ENCODE data around the gene MTHFD2. TPM values are rescaled to one million over a fixed set of nuclear protein-coding genes. Genes with fewer than 3 reads are reported as not detected.
"Not testable (repeated sequence)": the region's sequence is repeated elsewhere in the genome, so short reads cannot be mapped to it uniquely, and the experiment has no call there.

MTHFD2 gene
- polyA plus RNA-seq, 1 donor from 2014 or later: 6.0 TPM

DNA sequence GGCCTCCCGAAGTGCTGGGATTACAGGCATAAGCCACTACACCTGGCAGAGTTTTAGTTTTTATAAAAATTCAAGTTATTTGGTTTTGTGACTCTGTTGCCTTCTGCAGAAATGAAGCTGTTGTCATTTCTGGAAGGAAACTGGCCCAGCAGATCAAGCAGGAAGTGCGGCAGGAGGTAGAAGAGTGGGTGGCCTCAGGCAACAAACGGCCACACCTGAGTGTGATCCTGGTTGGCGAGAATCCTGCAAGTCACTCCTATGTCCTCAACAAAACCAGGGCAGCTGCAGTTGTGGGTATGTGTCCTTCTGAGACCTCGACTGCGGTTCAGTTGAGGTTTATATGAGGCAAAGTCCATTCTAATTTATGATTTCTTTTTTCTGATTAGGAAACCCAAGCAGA lies 7.2 kb downstream of the MTHFD2 start:
- H3K4me1 Mint-ChIP-seq: peaks cover 22 to 41% (median 27%) of the 10 kb centered on the region in 3 donors
- peak overlapping the region; percentile 58 to 93 (median 87) for H3K27ac Mint-ChIP-seq
- peak overlapping the region; percentile 50 to 92 (median 58) for H3K4me3 Mint-ChIP-seq

GRCh38 chr2:74206180-74206688 lies 7.8 kb downstream of the MTHFD2 start:
- Mint-ChIP-seq H3K36me3 (peaks cover 11% of the 10 kb centered on the region), H3K27ac (peak overlapping the region; percentile 58 to 93 (median 87)), H3K4me1 (peaks cover 20 to 35% (median 27%) of the 10 kb centered on the region in 3 donors), H3K9me3 (no peaks in the 10 kb centered on the region), H3K4me3 (peak overlapping the region; percentile 57 to 92 (median 60)), H3K27me3 (no peaks in the 10 kb centered on the region)

More for the DNA sequence above, 7.2 kb downstream of the MTHFD2 start:
- Mint-ChIP-seq H3K9me3 (no peaks in the 10 kb centered on the region), H3K36me3 (peaks cover 9% of the 10 kb centered on the region), H3K27me3 (no peaks in the 10 kb centered on the region)

GRCh38 chr2:74212702-74213410 lies 14.4 kb downstream of the MTHFD2 start:
- Mint-ChIP-seq H3K27me3 (no peaks in the 10 kb centered on the region), H3K4me3 (no peak overlapping the region), H3K36me3 (peaks cover 10% of the 10 kb centered on the region), H3K4me1 (peaks cover 0 to 8% (median 5%) of the 10 kb centered on the region in 3 donors), H3K27ac (peak overlapping the region in 1 of 3 donors; percentile 84), H3K9me3 (no peaks in the 10 kb centered on the region)

DNA sequence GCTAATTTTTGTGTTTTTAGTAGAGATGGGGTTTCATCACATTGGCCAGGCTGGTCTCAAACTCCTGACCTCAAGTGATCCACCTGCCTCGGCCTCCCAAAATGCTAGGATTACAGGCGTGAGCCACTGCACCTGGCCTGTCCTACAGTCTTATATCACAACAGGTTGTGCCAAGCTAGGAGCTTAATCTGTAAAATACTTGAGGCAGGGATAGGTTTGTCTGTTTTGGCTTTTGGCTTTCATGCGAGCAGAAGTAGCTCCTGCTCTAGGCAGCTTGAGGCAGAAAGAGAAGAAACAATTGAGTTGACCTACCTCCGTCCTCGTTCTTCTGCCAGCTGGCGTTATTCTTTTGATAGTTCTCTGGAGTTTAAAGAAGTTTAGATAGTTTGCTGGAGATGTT lies 17.4 kb downstream of the MTHFD2 start:
- not testable (repeated sequence) for H3K36me3 Mint-ChIP-seq, H3K27ac Mint-ChIP-seq, H3K9me3 Mint-ChIP-seq, H3K27me3 Mint-ChIP-seq, H3K4me3 Mint-ChIP-seq, H3K4me1 Mint-ChIP-seq

- H3K4me3 Mint-ChIP-seq: no peak overlapping the region
- peaks cover 3% of the 10 kb centered on the region for H3K36me3 Mint-ChIP-seq
- H3K27me3 Mint-ChIP-seq: no peaks in the 10 kb centered on the region
- H3K4me1 Mint-ChIP-seq: peaks cover 0 to 6% (median 3%) of the 10 kb centered on the region in 3 donors
- no peaks in the 10 kb centered on the region for H3K9me3 Mint-ChIP-seq
- H3K27ac Mint-ChIP-seq: no peak overlapping the region
Measured at GRCh38 chr2:74216642-74217041, 18.2 kb downstream of the MTHFD2 start.

GRCh38 chr2:74219846-74220486 lies 21.6 kb downstream of the MTHFD2 start:
- peaks cover 0 to 2% (median 0%) of the 10 kb centered on the region in 3 donors for H3K4me1 Mint-ChIP-seq
- H3K9me3 Mint-ChIP-seq: no peaks in the 10 kb centered on the region
- no peaks in the 10 kb centered on the region for H3K27me3 Mint-ChIP-seq
- H3K36me3 Mint-ChIP-seq: no peaks in the 10 kb centered on the region
- peak overlapping the region in 1 of 4 donors; percentile 25 for H3K4me3 Mint-ChIP-seq
- H3K27ac Mint-ChIP-seq: peak overlapping the region in 1 of 3 donors; percentile 41

DNA sequence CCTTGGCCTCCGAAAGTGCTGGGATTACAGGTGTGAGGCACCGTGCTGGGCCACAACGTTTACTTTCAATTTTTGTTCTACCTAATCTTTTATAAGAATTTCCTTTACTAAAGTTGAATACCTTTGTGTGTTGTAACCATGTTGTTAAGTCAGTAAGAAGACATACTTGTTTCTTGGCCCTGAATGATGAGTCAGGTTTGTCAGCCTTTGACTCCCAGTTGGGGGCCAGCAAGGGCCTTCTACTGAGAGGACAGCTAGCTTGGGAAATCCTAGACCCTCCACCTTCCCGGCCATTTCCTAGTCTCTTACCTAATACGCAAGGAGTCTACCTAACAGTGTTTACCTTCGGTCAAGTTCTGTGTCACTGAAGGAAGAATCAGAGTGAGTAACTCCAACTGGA lies 22.7 kb downstream of the MTHFD2 start:
- H3K4me3 Mint-ChIP-seq: no peak overlapping the region
- H3K27me3 Mint-ChIP-seq: no peaks in the 10 kb centered on the region
- H3K9me3 Mint-ChIP-seq: no peaks in the 10 kb centered on the region
- no peak overlapping the region for H3K27ac Mint-ChIP-seq
- H3K4me1 Mint-ChIP-seq: peaks cover 0 to 2% (median 0%) of the 10 kb centered on the region in 3 donors
- no peaks in the 10 kb centered on the region for H3K36me3 Mint-ChIP-seq

GRCh38 chr2:74221604-74222299 lies 23.3 kb downstream of the MTHFD2 start:
- Mint-ChIP-seq H3K27ac (no peak overlapping the region), H3K9me3 (no peaks in the 10 kb centered on the region), H3K27me3 (no peaks in the 10 kb centered on the region), H3K4me3 (no peak overlapping the region), H3K36me3 (no peaks in the 10 kb centered on the region), H3K4me1 (peaks cover 0 to 4% (median 0%) of the 10 kb centered on the region in 3 donors)

DNA sequence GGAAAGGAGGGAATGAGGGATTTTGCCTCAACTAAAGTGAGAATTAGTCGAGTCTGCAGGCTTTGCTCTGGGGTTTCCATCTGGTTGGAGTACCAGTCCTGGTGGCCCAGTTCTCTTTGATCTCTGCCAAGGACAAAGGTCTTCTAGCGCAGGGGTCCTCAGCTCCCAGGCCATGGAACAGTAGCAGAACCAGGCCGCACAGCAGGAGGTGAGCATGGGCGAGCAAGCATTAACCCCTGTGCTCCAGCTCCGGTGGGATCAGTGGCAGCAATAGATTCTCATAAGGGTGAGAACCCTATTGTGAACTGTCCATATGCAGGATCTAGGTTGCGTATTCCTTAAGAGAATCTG lies 23.9 kb downstream of the MTHFD2 start:
- H3K36me3 Mint-ChIP-seq: no peaks in the 10 kb centered on the region
- H3K4me3 Mint-ChIP-seq: no peak overlapping the region
- no peaks in the 10 kb centered on the region for H3K27me3 Mint-ChIP-seq
- H3K9me3 Mint-ChIP-seq: no peaks in the 10 kb centered on the region
- peaks cover 0 to 4% (median 0%) of the 10 kb centered on the region in 3 donors for H3K4me1 Mint-ChIP-seq
- H3K27ac Mint-ChIP-seq: no peak overlapping the region

- no peaks in the 10 kb centered on the region for H3K9me3 Mint-ChIP-seq
Measured at GRCh38 chr2:74223941-74224770, 25.7 kb downstream of the MTHFD2 start.

DNA sequence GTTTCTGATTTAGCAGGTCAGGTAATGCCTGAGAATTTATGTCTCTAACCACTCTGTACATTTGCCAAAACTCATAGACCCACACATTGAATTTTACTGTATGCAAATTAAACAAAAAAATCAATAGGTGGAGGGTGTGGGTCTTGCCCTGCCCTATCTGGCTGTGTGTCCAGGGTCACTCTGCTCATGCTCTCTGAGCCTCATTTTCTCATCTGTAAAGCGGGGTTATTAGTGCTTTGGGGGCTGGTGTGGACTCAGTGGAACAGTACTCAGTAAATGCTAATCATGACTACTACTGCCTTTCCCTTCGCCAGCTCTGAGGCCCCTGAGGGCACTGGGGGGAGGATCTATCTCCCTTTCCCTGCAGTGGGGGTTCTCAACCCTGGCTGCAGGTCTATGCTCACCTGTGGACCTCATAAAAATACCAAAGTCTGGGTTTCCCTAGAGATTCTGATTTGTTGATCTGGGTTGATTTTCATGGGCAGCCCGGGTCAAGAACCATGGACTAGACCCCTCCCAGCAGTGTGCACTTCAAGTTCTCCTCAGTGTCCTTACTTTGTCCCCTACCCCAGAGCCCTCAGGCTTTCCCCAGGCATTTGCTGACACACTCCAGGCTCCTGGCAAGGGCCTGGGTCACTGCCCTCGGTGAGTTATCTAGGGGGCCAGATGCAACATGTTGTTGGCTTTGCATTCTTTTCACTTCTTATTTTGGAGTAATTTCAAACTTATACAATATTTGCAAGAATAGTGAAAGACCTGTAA lies 27.5 kb downstream of the MTHFD2 start:
- Mint-ChIP-seq H3K36me3 (peaks cover 3% of the 10 kb centered on the region), H3K27ac (no peak overlapping the region), H3K4me3 (no peak overlapping the region), H3K27me3 (no peaks in the 10 kb centered on the region), H3K4me1 (peaks cover 0 to 4% (median 0%) of the 10 kb centered on the region in 3 donors), H3K9me3 (no peaks in the 10 kb centered on the region)

More at GRCh38 chr2:74223941-74224770, 25.7 kb downstream of the MTHFD2 start:
- Mint-ChIP-seq H3K4me3 (peak overlapping the region in 1 of 4 donors; percentile 40), H3K27me3 (no peaks in the 10 kb centered on the region), H3K36me3 (peaks cover 1% of the 10 kb centered on the region), H3K4me1 (peaks cover 0 to 4% (median 0%) of the 10 kb centered on the region in 3 donors), H3K27ac (no peak overlapping the region)

DNA sequence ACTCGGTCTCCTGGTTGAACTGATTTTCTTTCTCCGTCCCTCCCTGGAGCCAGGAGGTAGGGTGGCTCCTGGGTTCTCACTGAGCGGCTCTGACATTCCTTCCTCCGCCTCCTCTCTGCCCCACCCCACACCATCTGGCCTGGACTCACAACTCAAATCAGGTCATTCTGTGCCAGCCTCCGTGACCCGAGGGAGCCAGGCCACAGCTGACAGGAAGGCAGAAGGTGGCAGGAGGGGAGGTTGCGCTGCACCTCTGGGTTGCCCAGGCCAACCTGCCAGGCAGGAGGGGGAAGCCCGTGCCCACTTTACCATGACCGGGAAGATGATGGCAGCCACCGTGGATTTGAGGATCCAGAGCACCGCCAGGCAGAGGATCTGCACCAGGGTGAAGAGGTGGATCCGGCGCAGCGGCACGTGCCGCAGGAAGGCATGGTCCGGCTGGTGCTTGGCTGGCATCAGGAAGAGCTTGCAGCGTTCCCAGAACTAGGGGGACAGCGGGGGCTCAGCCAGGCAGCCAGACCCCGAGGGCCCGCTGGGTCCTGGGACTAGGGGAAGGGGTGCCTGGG lies 28.3 kb downstream of the MTHFD2 start:
- Mint-ChIP-seq H3K36me3 (peaks cover 3% of the 10 kb centered on the region), H3K27me3 (no peaks in the 10 kb centered on the region), H3K27ac (no peak overlapping the region), H3K4me1 (peaks cover 0 to 4% (median 0%) of the 10 kb centered on the region in 3 donors), H3K4me3 (no peak overlapping the region), H3K9me3 (no peaks in the 10 kb centered on the region)

DNA sequence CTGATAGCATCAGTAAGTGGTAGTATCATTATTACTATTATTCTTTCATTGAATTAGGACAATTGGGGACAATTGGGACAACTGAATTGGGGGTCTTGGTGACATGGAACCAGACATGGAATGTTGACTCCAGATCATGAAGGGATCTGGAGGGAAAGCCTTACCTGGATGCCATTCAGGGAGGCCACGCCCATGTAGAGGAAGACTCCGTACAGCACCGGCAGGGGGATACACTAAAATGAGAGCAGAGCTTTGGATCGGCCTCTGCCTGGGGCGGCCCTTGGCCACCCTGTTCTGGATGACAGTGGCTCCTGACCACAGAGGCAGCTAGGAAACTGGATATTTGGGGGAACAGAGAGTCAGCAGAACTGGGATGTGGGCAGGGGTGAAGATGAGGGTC lies 29.2 kb downstream of the MTHFD2 start:
- no peaks in the 10 kb centered on the region for H3K27me3 Mint-ChIP-seq
- H3K36me3 Mint-ChIP-seq: peaks cover 3% of the 10 kb centered on the region
- H3K4me3 Mint-ChIP-seq: peak overlapping the region in 1 of 4 donors; percentile 67
- peaks cover 0 to 4% (median 0%) of the 10 kb centered on the region in 3 donors for H3K4me1 Mint-ChIP-seq
- peak overlapping the region in 1 of 3 donors; percentile 63 for H3K27ac Mint-ChIP-seq
- no peaks in the 10 kb centered on the region for H3K9me3 Mint-ChIP-seq

Measured in IgD-negative memory B cell (primary cell).